Measurements from ENCODE around the gene CEP72. TPM values are rescaled to one million over a fixed set of nuclear protein-coding genes. Genes with fewer than 3 reads are reported as not detected.

Gene CEP72
- total RNA-seq, 1 donor from 2014 or later = 11.9 TPM

DNA sequence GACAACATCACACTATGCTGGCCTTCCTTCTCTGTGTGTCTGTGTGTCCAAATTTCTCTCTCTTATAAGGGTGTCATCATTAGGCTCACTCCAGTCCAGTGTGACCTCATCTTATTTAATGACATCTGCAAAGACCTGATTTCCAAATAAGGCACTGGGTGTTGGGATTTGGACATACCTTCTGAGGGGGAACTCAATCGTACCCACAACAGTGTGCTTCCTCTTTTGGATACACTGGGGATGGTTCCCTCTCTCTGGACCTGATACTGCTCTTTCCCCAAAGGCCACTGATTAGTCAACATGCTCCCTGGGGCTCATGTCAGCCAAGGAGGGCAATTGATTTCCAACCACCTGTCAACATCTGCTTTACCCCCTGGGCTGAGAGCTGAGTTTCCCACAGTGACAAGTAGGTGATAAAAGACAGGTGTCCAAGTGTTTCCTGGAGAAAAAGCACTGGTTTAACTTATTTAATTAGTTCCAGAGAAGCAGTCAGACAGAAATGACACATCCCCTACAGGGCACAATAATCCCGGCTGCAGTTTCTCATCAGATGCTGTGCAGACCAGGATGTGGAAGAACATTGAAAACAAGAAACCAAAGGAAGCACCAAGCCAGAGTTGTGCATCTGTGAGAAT, 17.8 kb upstream of the CEP72 start:
- H3K9me3 Mint-ChIP-seq (ENCODE audit: unreplicated experiment) = no peaks in the 10 kb centered on the region
- no peak for DNase-seq (ENCODE audit: low spot score)
- no peak overlapping the region for H3K4me3 Mint-ChIP-seq (ENCODE audit: unreplicated experiment)
- TF ChIP-seq, protein P1, sequence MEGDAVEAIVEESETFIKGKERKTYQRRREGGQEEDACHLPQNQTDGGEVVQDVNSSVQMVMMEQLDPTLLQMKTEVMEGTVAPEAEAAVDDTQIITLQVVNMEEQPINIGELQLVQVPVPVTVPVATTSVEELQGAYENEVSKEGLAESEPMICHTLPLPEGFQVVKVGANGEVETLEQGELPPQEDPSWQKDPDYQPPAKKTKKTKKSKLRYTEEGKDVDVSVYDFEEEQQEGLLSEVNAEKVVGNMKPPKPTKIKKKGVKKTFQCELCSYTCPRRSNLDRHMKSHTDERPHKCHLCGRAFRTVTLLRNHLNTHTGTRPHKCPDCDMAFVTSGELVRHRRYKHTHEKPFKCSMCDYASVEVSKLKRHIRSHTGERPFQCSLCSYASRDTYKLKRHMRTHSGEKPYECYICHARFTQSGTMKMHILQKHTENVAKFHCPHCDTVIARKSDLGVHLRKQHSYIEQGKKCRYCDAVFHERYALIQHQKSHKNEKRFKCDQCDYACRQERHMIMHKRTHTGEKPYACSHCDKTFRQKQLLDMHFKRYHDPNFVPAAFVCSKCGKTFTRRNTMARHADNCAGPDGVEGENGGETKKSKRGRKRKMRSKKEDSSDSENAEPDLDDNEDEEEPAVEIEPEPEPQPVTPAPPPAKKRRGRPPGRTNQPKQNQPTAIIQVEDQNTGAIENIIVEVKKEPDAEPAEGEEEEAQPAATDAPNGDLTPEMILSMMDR (IDR thresholded peaks at IDR 0.05; ENCODE audit: unreplicated experiment) = no peak
- H3K4me1 Mint-ChIP-seq (ENCODE audit: unreplicated experiment) = no peaks in the 10 kb centered on the region
- H3K36me3 Mint-ChIP-seq (ENCODE audit: low read depth, unreplicated experiment) = no peaks in the 10 kb centered on the region
- H3K27ac Mint-ChIP-seq (ENCODE audit: unreplicated experiment) = no peak overlapping the region
- H3K27me3 Mint-ChIP-seq (ENCODE audit: unreplicated experiment) = peaks cover 4% of the 10 kb centered on the region

DNA sequence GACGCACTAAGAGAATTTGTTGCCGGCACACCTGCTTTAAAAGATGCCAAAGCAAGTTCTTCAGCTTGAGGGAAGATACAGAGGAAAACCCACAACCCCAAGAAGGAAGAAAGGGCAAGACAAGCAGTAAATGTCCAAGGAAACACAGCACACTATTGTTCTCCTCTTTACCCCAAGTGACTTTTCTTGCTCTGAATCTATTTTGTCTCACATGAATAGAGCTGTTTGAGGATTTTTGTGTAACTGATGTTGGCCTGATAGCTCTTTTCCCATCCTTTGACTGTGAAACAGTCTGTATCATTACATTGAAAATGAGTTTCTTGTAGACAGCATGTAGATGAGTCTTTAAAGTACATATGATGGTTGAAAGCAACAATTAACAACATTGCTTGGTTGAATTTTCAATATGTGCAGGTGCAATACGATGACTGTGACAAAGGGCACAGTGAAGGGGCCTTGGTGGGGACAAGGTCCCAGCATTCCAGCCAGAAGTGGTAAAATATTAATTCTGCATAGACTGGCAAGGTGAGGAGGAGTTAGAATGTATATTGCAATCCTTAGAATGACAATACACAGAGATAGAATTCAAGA, 16.8 kb upstream of the CEP72 start:
- H3K36me3 Mint-ChIP-seq (ENCODE audit: low read depth, unreplicated experiment) = no peaks in the 10 kb centered on the region

DNA sequence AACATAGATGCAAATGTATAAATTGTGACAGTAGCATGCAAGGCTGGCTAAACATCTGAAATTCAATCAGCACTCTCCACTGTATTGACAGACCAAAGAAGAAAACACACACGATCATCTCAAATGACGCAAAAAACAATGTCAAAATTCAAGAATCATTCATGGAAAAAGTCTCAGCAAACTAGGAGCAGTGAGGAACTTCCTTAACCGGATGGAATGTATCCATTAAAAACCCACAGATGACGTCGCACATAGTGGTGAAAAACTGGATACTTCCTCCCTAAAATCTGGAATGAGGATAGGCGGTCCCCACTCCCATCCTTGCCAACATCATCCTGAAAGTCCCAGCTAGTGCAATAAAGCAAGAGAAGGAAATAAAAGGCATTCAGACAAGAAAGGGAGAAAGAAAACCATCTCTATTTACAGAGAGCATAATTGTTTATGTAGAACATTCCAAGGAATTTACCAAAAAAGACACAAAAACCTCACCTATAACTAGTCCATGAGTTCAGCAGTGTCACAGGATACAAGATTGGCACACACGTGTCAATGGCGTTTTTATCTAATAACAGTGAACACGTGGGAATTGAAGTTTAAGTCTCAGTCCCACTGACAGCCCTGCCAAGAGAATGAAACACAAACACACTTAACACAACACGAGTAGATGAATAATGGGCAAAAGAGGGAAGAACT, 14.1 kb upstream of the CEP72 start:
- Mint-ChIP-seq H3K4me3 (ENCODE audit: unreplicated experiment) (no peak overlapping the region), H3K27me3 (ENCODE audit: unreplicated experiment) (peaks cover 2% of the 10 kb centered on the region), H3K9me3 (ENCODE audit: unreplicated experiment) (no peaks in the 10 kb centered on the region), H3K27ac (ENCODE audit: unreplicated experiment) (no peak overlapping the region), H3K36me3 (ENCODE audit: low read depth, unreplicated experiment) (no peaks in the 10 kb centered on the region), H3K4me1 (ENCODE audit: unreplicated experiment) (peaks cover 4% of the 10 kb centered on the region)
- TF ChIP-seq, protein P1 (IDR thresholded peaks at IDR 0.05; ENCODE audit: unreplicated experiment) = no peak
- no peak for DNase-seq (ENCODE audit: low spot score)

More for the DNA sequence above, 16.8 kb upstream of the CEP72 start:
- TF ChIP-seq, protein P1 (IDR thresholded peaks at IDR 0.05; ENCODE audit: unreplicated experiment) = no peak
- no peak overlapping the region for H3K4me3 Mint-ChIP-seq (ENCODE audit: unreplicated experiment)
- no peak overlapping the region for H3K27ac Mint-ChIP-seq (ENCODE audit: unreplicated experiment)
- H3K27me3 Mint-ChIP-seq (ENCODE audit: unreplicated experiment) = peaks cover 4% of the 10 kb centered on the region
- H3K4me1 Mint-ChIP-seq (ENCODE audit: unreplicated experiment) = no peaks in the 10 kb centered on the region
- DNase-seq (ENCODE audit: low spot score) = no peak
- no peaks in the 10 kb centered on the region for H3K9me3 Mint-ChIP-seq (ENCODE audit: unreplicated experiment)

DNA sequence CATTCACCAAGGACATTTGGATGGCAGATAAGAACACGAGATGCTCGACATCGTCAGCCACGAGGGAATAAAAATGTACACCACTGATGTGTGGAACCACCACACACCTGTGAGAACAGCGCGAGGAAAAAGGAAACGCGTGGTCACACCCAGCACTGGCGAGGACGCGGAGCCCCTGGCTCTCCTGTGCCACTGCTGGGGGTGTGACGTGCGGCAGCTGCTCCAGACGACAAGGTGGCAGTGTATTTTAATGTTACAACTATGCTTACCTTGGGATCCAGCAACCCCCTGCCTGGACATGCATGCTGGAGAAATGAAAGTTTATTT, 13.6 kb upstream of the CEP72 start:
- H3K27me3 Mint-ChIP-seq (ENCODE audit: unreplicated experiment) = peaks cover 2% of the 10 kb centered on the region
- no peak for DNase-seq (ENCODE audit: low spot score)
- H3K4me3 Mint-ChIP-seq (ENCODE audit: unreplicated experiment) = no peak overlapping the region
- TF ChIP-seq, protein P1 (IDR thresholded peaks at IDR 0.05; ENCODE audit: unreplicated experiment) = no peak
- peaks cover 4% of the 10 kb centered on the region for H3K4me1 Mint-ChIP-seq (ENCODE audit: unreplicated experiment)
- H3K27ac Mint-ChIP-seq (ENCODE audit: unreplicated experiment) = no peak overlapping the region
- H3K36me3 Mint-ChIP-seq (ENCODE audit: low read depth, unreplicated experiment) = no peaks in the 10 kb centered on the region
- H3K9me3 Mint-ChIP-seq (ENCODE audit: unreplicated experiment) = no peaks in the 10 kb centered on the region

All from endothelial cell (in vitro differentiated cells).